Mucosa of descending colon (tissue), 3 donors: ENCODE data around the gene AGR3. TPM values are rescaled to one million over a fixed set of nuclear protein-coding genes. Genes with fewer than 3 reads are reported as not detected.
A peak's percentile ranks its signal among the peaks of the same experiment; 100 is the strongest.
"Not testable (repeated sequence)": the region's sequence is repeated elsewhere in the genome, so short reads cannot be mapped to it uniquely, and the experiment has no call there.

ENCODE experiments used
- ATAC-seq: fragments of 200-7000 bp; cut with Tn5 transposase; one replicate; pipeline ENCODE4 v1.9.1; 2020; ENCODE audit warnings: mild to moderate bottlenecking, moderate library complexity
- DNase-seq, 3 donors: peaks; one replicate each; pipeline ENCODE4 v3.0.0-alpha.2; 2020
- H3K36me3 ChIP-seq: fragments of 200-600 bp; one replicate; pipeline ENCODE4 v1.8.0; 2021; ENCODE audit warnings: low read depth, mild to moderate bottlenecking
- H3K4me1 ChIP-seq: fragments of 200-600 bp; one replicate; pipeline ENCODE4 v1.8.0; 2021; ENCODE audit warnings: low read depth, mild to moderate bottlenecking
- H3K4me3 ChIP-seq: fragments of 200-600 bp; one replicate; pipeline ENCODE4 v1.8.0; 2021; ENCODE audit warnings: mild to moderate bottlenecking
- H3K9me3 ChIP-seq: fragments of 200-600 bp; one replicate; pipeline ENCODE4 v1.8.0; 2021; ENCODE audit warnings: mild to moderate bottlenecking
- intact Hi-C, 2 donors: fragments of 100-400 bp; cut with DNase I in 1 of 2; cut with micrococcal nuclease in 1 of 2; formaldehyde crosslinking; loops; one replicate each; pipeline versions ENCODE4 v1.11.0 to v1.11.1; 2022; cut with DNase I, micrococcal nuclease
- total RNA-seq, 3 donors: library from RNA; stranded (reverse); fragmentation: NEBNext Ultra II Directional in 2 of 3; extraction: Animal tissue kit (Norgen Biotek cat#: 25700) in 2 of 3; gene quantifications; one replicate each; pipeline versions ENCODE4 v1.2.1 to v1.2.4, GENCODE V29; 2021 to 2023
- TF ChIP-seq, protein P1 (sequence below): fragments of 200-600 bp; IDR thresholded peaks from one replicate; pipeline ENCODE4 v1.8.0; 2022; ENCODE audit warnings: antibody characterized with exemption, mild to moderate bottlenecking
- donor health status: DM: no; HTN: no; CAD: no; lungs with moderate emphysema.
- donor health status: DM: no; HTN: no; CAD: no.
- donor health status: DM: no; HTN: yes; CAD: no.

AGR3 gene
- total RNA-seq, 3 donors from 2014 or later: 54.9 to 172 (median 122) TPM

DNA sequence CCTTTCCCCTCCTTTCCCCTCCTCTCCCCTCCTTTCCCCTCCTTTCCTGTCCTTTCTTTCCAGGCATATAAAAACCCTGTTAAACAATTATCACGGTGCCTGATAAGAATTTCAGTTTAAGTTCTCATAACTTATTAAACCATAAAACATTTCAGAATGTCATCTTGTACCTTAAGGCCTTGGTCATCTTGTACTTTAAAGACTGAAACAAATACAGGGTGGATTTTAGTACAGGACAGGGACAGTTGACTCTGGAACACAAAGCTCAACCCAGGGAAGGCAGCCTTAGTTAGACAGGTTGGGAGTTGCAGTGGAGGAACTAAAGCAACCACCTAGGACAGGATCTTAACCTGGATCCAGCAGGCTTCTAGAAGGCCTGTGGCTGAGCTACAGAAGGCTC is 1.2 kb downstream of the AGR3 start:
- intact Hi-C loops: no loop called here
- Histone ChIP-seq H3K4me3 (no peak overlapping the region), H3K4me1 (peaks cover 10% of the 10 kb centered on the region), H3K9me3 (no peaks in the 10 kb centered on the region), H3K36me3 (no peaks in the 10 kb centered on the region)
- TF ChIP-seq, protein P1, sequence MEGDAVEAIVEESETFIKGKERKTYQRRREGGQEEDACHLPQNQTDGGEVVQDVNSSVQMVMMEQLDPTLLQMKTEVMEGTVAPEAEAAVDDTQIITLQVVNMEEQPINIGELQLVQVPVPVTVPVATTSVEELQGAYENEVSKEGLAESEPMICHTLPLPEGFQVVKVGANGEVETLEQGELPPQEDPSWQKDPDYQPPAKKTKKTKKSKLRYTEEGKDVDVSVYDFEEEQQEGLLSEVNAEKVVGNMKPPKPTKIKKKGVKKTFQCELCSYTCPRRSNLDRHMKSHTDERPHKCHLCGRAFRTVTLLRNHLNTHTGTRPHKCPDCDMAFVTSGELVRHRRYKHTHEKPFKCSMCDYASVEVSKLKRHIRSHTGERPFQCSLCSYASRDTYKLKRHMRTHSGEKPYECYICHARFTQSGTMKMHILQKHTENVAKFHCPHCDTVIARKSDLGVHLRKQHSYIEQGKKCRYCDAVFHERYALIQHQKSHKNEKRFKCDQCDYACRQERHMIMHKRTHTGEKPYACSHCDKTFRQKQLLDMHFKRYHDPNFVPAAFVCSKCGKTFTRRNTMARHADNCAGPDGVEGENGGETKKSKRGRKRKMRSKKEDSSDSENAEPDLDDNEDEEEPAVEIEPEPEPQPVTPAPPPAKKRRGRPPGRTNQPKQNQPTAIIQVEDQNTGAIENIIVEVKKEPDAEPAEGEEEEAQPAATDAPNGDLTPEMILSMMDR: no peak
- DNase-seq (peak in 1 of 3 donors; percentile 65), ATAC-seq (peak; percentile 77)

DNA sequence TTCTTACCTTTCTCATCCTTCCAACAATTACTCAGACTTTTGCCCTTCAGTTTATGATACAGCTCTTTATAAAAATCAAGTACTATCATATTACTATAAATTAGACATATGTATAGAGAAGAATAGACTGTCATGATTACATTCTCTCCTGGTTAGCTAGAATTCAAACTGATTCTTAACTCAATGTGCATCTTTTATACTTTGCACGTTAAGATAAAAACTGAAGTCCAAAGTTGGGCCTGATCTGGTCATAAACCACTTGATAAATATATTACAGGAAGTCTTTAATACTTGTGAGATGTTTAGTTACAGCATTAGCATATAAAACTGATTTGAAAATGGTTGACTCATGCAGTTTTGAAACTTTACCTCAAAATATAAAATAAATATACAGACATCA is 2.6 kb downstream of the AGR3 start:
- Histone ChIP-seq H3K36me3 (no peaks in the 10 kb centered on the region), H3K4me3 (no peak overlapping the region), H3K9me3 (no peaks in the 10 kb centered on the region), H3K4me1 (peaks cover 10% of the 10 kb centered on the region)
- ATAC-seq (no peak), DNase-seq (no peak)
- TF ChIP-seq, protein P1: no peak
- intact Hi-C loops: no loop called here

DNA sequence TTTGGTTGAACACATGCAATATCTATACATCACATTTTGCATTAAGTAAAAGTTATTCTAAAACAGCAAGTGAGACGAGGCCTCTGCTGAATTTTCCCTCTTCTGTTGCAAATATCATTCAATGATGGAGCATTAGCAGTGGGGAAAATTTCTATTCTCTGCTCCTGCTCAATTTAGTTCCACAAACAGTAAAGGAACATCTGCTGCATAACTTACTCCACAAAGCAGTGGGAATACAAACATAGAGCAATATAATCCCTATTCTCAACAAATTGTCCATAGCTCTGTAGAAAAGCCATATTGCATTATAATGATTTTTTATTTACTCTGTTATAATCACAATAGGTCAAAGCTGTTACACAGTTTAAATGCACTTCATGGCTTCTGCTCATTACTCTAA is 5.9 kb downstream of the AGR3 start:
- intact Hi-C loops: no loop called here
- Histone ChIP-seq H3K4me1 (no peaks in the 10 kb centered on the region), H3K36me3 (no peaks in the 10 kb centered on the region), H3K9me3 (no peaks in the 10 kb centered on the region), H3K4me3 (no peak overlapping the region)
- TF ChIP-seq, protein P1: no peak
- ATAC-seq (no peak), DNase-seq (no peak)

DNA sequence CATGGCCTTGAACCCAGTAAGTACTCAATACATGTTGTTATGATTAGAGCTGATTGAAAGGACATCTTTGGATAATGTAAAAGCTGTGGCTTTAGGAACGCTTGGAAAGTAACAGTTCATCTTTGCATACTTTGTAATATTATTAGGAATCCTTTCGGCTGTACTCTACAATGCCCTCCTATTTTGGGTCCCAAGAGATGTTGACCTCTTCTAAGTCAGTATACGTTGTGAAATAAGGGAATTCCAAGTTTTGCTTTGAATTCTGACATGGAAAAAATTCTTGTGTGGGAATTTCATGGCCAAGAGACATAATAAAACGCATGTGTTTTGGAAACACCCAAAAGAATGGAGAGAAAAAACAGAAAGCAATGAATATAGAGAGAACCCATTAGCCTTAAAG is 7.7 kb downstream of the AGR3 start:
- no peak overlapping the region for H3K4me3 ChIP-seq
- intact Hi-C loops: no loop called here
- no peak for DNase-seq
- TF ChIP-seq, protein P1: no peak
- ATAC-seq: no peak
- H3K9me3 ChIP-seq: no peaks in the 10 kb centered on the region
- H3K36me3 ChIP-seq: no peaks in the 10 kb centered on the region
- H3K4me1 ChIP-seq: no peaks in the 10 kb centered on the region

DNA sequence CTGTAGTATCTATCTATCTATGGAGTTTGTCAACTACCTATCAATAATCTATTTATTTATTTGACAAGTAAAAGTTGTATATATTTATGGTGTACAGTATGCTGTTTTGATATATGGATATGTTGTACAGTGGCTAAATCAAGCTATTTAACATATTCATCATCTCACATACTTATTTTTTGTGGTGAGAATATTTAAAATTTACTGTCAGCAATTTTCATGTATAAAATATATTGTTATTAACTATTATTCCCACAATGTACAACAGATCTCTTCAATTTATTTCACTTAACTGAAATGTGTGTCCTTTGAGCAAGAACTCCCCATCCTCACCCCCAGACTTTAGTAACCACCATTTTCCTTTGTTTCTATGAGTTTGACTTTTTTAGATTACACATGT is 14.5 kb downstream of the AGR3 start:
- intact Hi-C loops: no loop called here
- Histone ChIP-seq H3K4me3 (no peak overlapping the region), H3K4me1 (no peaks in the 10 kb centered on the region), H3K36me3 (no peaks in the 10 kb centered on the region), H3K9me3 (no peaks in the 10 kb centered on the region)
- ATAC-seq (no peak), DNase-seq (no peak)
- TF ChIP-seq, protein P1: no peak

DNA sequence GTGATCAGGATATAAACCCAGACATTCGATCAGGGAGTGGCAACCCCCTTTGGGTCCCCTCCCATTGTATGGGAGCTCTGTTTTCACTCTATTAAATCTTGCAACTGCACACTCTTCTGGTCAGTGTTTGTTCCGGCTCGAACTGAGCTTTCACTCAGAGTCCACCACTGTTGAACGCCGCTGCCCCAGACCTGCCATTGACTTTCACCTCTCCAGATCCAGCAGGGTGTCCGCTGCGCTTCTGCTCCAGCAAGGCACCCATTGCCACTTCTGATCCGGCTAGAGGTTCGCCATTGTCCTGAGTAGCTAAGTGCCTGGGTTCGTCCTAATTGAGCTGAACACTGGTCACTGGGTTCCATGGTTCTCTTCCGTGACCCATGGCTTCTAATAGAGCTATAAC is 28.6 kb downstream of the AGR3 start:
- H3K9me3 ChIP-seq, H3K4me1 ChIP-seq, intact Hi-C loops, H3K36me3 ChIP-seq, DNase-seq, H3K4me3 ChIP-seq: not testable (repeated sequence)
- peak; percentile 18 for ATAC-seq
